ENCODE results near the gene ANGPTL2. TPM values are rescaled to one million over a fixed set of nuclear protein-coding genes. Genes with fewer than 3 reads are reported as not detected.

ANGPTL2 gene
- total and polyA plus RNA-seq, 2 experiments from 2014 or later, result 18.0 to 25.6 TPM

GRCh38 chr9:127089631-127090081, 32.8 kb downstream of the ANGPTL2 start:
- DNase-seq (ENCODE audit: low spot score), result no peak
- Histone ChIP-seq H3K4me3 (no peak overlapping the region), H3K36me3 (replicated peaks; ENCODE audit: insufficient read depth, low read depth) (no peaks in the 10 kb centered on the region), H3K79me2 (no peaks in the 10 kb centered on the region), H3K9me2 (replicated peaks; ENCODE audit: insufficient read depth) (no peaks in the 10 kb centered on the region), H3K27me3 (no peaks in the 10 kb centered on the region), H4K20me1 (ENCODE audit: insufficient read depth, poor library complexity, severe bottlenecking) (no peaks in the 10 kb centered on the region), H2AFZ (no peak overlapping the region), H3K9me3 (ENCODE audit: low read depth) (no peaks in the 10 kb centered on the region), H3K4me1 (ENCODE audit: insufficient read depth) (no peaks in the 10 kb centered on the region), H3K4me2 (no peak overlapping the region), H3K27ac (no peak overlapping the region)
- WGBS (ENCODE audit: low lambda C conversion rate, missing lambda C conversion rate), result 96% methylated on average over 6 of the region's 6 CpGs
- TF ChIP-seq CTCF (IDR thresholded peaks at IDR 0.05; ENCODE audit: poor library complexity) (no peak), EZH2phosphoT487 (IDR thresholded peaks at IDR 0.05; ENCODE audit: low read depth, severe bottlenecking, unreplicated experiment) (no peak), EZH2 (IDR thresholded peaks at IDR 0.05; ENCODE audit: borderline replicate concordance) (no peak)

GRCh38 chr9:127088724-127089615, 33.5 kb downstream of the ANGPTL2 start:
- Histone ChIP-seq H3K4me3 (no peak overlapping the region), H3K4me1 (ENCODE audit: insufficient read depth) (no peaks in the 10 kb centered on the region), H2AFZ (no peak overlapping the region), H3K79me2 (no peaks in the 10 kb centered on the region), H3K27ac (no peak overlapping the region), H3K4me2 (no peak overlapping the region), H4K20me1 (ENCODE audit: insufficient read depth, poor library complexity, severe bottlenecking) (no peaks in the 10 kb centered on the region), H3K36me3 (replicated peaks; ENCODE audit: insufficient read depth, low read depth) (no peaks in the 10 kb centered on the region), H3K9me2 (replicated peaks; ENCODE audit: insufficient read depth) (no peaks in the 10 kb centered on the region), H3K27me3 (no peaks in the 10 kb centered on the region), H3K9me3 (ENCODE audit: low read depth) (no peaks in the 10 kb centered on the region)
- TF ChIP-seq EZH2 (IDR thresholded peaks at IDR 0.05; ENCODE audit: borderline replicate concordance) (no peak), EZH2phosphoT487 (IDR thresholded peaks at IDR 0.05; ENCODE audit: low read depth, severe bottlenecking, unreplicated experiment) (no peak), CTCF (IDR thresholded peaks at IDR 0.05; ENCODE audit: poor library complexity) (no peak)
- no peak for DNase-seq (ENCODE audit: low spot score)
- WGBS (ENCODE audit: low lambda C conversion rate, missing lambda C conversion rate), result 98% methylated on average over 27 of the region's 27 CpGs

GRCh38 chr9:127087836-127088235, 34.6 kb downstream of the ANGPTL2 start:
- no peak for DNase-seq (ENCODE audit: low spot score)
- no peak overlapping the region for H3K27ac ChIP-seq
- WGBS (ENCODE audit: low lambda C conversion rate, missing lambda C conversion rate), result 93% methylated on average over 8 of the region's 8 CpGs

More at GRCh38 chr9:127087836-127088235, 34.6 kb downstream of the ANGPTL2 start:
- H3K9me3 ChIP-seq (ENCODE audit: low read depth), result no peaks in the 10 kb centered on the region
- H3K4me3 ChIP-seq, result no peak overlapping the region
- TF ChIP-seq CTCF (IDR thresholded peaks at IDR 0.05; ENCODE audit: poor library complexity) (no peak), EZH2phosphoT487 (IDR thresholded peaks at IDR 0.05; ENCODE audit: low read depth, severe bottlenecking, unreplicated experiment) (no peak), EZH2 (IDR thresholded peaks at IDR 0.05; ENCODE audit: borderline replicate concordance) (no peak)
- no peaks in the 10 kb centered on the region for H3K79me2 ChIP-seq
- H3K9me2 ChIP-seq (replicated peaks; ENCODE audit: insufficient read depth), result no peaks in the 10 kb centered on the region
- H3K36me3 ChIP-seq (replicated peaks; ENCODE audit: insufficient read depth, low read depth), result no peaks in the 10 kb centered on the region
- H3K4me1 ChIP-seq (ENCODE audit: insufficient read depth), result no peaks in the 10 kb centered on the region
- no peak overlapping the region for H3K4me2 ChIP-seq
- no peaks in the 10 kb centered on the region for H3K27me3 ChIP-seq
- H4K20me1 ChIP-seq (ENCODE audit: insufficient read depth, poor library complexity, severe bottlenecking), result no peaks in the 10 kb centered on the region
- no peak overlapping the region for H2AFZ ChIP-seq
